CD4-positive, alpha-beta T cell treated with Interleukin-1 beta for 1 hour (primary cell): ENCODE data around the gene CYFIP2.

Experiments
- DNase-seq, 2 donors: peaks; one replicate each; pipeline ENCODE4 v3.0.0-alpha.2; 2020 to 2022

The CYFIP2 gene

GRCh38 chr5:157259699-157260098, 6.2 kb upstream of the CYFIP2 start:
- no peak for DNase-seq

GRCh38 chr5:157263496-157264090, 2.3 kb upstream of the CYFIP2 start:
- DNase-seq = no peak

- DNase-seq = peak; percentile 55 to 56
Observed at GRCh38 chr5:157266286-157267007, 524 bp downstream of the CYFIP2 start.

- DNase-seq = no peak
Observed at GRCh38 chr5:157267025-157267424, 1.1 kb downstream of the CYFIP2 start.

GRCh38 chr5:157267761-157268480, 2.0 kb downstream of the CYFIP2 start:
- no peak for DNase-seq

GRCh38 chr5:157269165-157269671, 3.3 kb downstream of the CYFIP2 start:
- DNase-seq = peak; percentile 29 to 41

- DNase-seq = no peak
Observed at GRCh38 chr5:157269761-157270272, 3.9 kb downstream of the CYFIP2 start.

- DNase-seq = no peak
Observed at GRCh38 chr5:157270771-157271170, 4.8 kb downstream of the CYFIP2 start.

- peak; percentile 93 to 96 for DNase-seq
Observed at GRCh38 chr5:157271740-157272271, 5.9 kb downstream of the CYFIP2 start.

GRCh38 chr5:157273131-157273556, 7.2 kb downstream of the CYFIP2 start:
- peak; percentile 55 to 64 for DNase-seq

GRCh38 chr5:157275403-157275802, 9.5 kb downstream of the CYFIP2 start:
- no peak for DNase-seq

- no peak for DNase-seq
Observed at GRCh38 chr5:157278319-157279037, 12.6 kb downstream of the CYFIP2 start.

- no peak for DNase-seq
Observed at GRCh38 chr5:157279605-157280239, 13.8 kb downstream of the CYFIP2 start.

GRCh38 chr5:157280927-157281326, 15.0 kb downstream of the CYFIP2 start:
- no peak for DNase-seq

GRCh38 chr5:157282150-157282549, 16.2 kb downstream of the CYFIP2 start:
- no peak for DNase-seq

GRCh38 chr5:157283434-157283833, 17.5 kb downstream of the CYFIP2 start:
- DNase-seq = peak; percentile 31 to 70

- DNase-seq = no peak
Observed at GRCh38 chr5:157284458-157285212, 18.7 kb downstream of the CYFIP2 start.

GRCh38 chr5:157285310-157286035, 19.6 kb downstream of the CYFIP2 start:
- no peak for DNase-seq

GRCh38 chr5:157286761-157287211, 20.9 kb downstream of the CYFIP2 start:
- no peak for DNase-seq

GRCh38 chr5:157288405-157289163, 22.7 kb downstream of the CYFIP2 start:
- no peak for DNase-seq
